GM12878 (cell line): ENCODE data around the gene LMO2. TPM values are rescaled to one million over a fixed set of nuclear protein-coding genes. Genes with fewer than 3 reads are reported as not detected.
A peak's percentile ranks its signal among the peaks of the same experiment; 100 is the strongest.

Source experiments
- ETV6 ChIP-seq, 2 experiments: fragments of 450-650 bp in 1 of 2; IDR thresholded peaks in 1 of 2; conservative IDR thresholded peaks in 1 of 2; 2 replicates each; pipeline ENCODE4 v1.6.1; 2014; ENCODE audit warnings: antibody characterized with exemption in 1 of 2, borderline replicate concordance in 1 of 2, low read depth in 1 of 2, mild to moderate bottlenecking in 1 of 2, moderate library complexity in 1 of 2
- FOXK2 ChIP-seq: fragments of 450-650 bp; IDR thresholded peaks from 2 replicates; pipeline ENCODE4 v1.6.1; 2017; ENCODE audit warnings: mild to moderate bottlenecking, moderate library complexity
- GATAD2B ChIP-seq: fragments of 450-650 bp; conservative IDR thresholded peaks from 2 replicates; pipeline ENCODE4 v1.6.1; 2017; ENCODE audit warnings: low read depth, mild to moderate bottlenecking, moderate library complexity
- JUNB ChIP-seq: IDR thresholded peaks from 2 replicates; pipeline ENCODE4 v1.6.1; 2016; ENCODE audit warnings: antibody characterized with exemption, mild to moderate bottlenecking
- MYC ChIP-seq: IDR thresholded peaks from 2 replicates; pipeline ENCODE4 v1.6.1; 2011; ENCODE audit warnings: mild to moderate bottlenecking, low read length, moderate library complexity, inconsistent platforms; ENCODE audit not compliant: insufficient read depth, insufficient replicate concordance, insufficient read length, severe bottlenecking
- NR2C1 ChIP-seq: fragments of 450-650 bp; IDR thresholded peaks from 2 replicates; pipeline ENCODE4 v1.6.1; 2017; ENCODE audit warnings: antibody characterized with exemption, mild to moderate bottlenecking, moderate library complexity
- SIX5 ChIP-seq: IDR thresholded peaks from 2 replicates; pipeline ENCODE4 v1.6.1; 2011; ENCODE audit warnings: mild to moderate bottlenecking, low read depth, low read length, moderate library complexity; ENCODE audit not compliant: severe bottlenecking
- STAT3 ChIP-seq: IDR thresholded peaks from 2 replicates; pipeline ENCODE4 v1.6.1; 2011; ENCODE audit warnings: low read depth, low read length, improper control_type of control experiment
- TBL1XR1 ChIP-seq: IDR thresholded peaks from 2 replicates; pipeline ENCODE4 v1.6.1; 2012; ENCODE audit warnings: low read depth, low read length, improper control_type of control experiment
- polyA plus RNA-seq, 11 experiments: library from polyadenylated mRNA; depleted of rRNA in 4 of 11; unstranded in 6 of 11; stranded (reverse) in 5 of 11; fragments of >200 nt; fragmentation: Nextera tagmentation in 4 of 11; fragmentation: Illumina TruSeq in 1 of 11; extraction: Ambion mirVana in 4 of 11; extraction: Trizol in 1 of 11; gene quantifications; 1 replicate in 1 of 11; 2 replicates in 10 of 11; pipeline versions ENCODE4 v1.2.1 to v1.2.3, GENCODE V29; 2011 to 2016; ENCODE audit warnings: inconsistent platforms in 2 of 11, missing spikeins in 2 of 11, low read depth in 1 of 11
- total RNA-seq, 4 experiments: library from RNA; depleted of rRNA in 3 of 4; stranded (reverse); fragments of >200 nt in 3 of 4; fragmentation: Illumina TruSeq in 1 of 4; extraction: Trizol in 1 of 4; gene quantifications; 2 replicates each; pipeline versions ENCODE4 v1.2.1 to v1.2.3, GENCODE V29; 2013 to 2021
- TF ChIP-seq, protein P1 (sequence below): IDR thresholded peaks from 2 replicates; pipeline ENCODE4 v1.6.1; 2011; ENCODE audit warnings: borderline replicate concordance, low read depth, mild to moderate bottlenecking, moderate library complexity, low read length; ENCODE audit not compliant: insufficient read depth, poor library complexity, severe bottlenecking

The LMO2 gene
- total and polyA plus RNA-seq, 10 of the 15 experiments (the other 5 are each of a cell fraction or from before 2014, with no cell fraction given): 0.29 to 1.9 (median 1.1) TPM; not detected in 1

DNA sequence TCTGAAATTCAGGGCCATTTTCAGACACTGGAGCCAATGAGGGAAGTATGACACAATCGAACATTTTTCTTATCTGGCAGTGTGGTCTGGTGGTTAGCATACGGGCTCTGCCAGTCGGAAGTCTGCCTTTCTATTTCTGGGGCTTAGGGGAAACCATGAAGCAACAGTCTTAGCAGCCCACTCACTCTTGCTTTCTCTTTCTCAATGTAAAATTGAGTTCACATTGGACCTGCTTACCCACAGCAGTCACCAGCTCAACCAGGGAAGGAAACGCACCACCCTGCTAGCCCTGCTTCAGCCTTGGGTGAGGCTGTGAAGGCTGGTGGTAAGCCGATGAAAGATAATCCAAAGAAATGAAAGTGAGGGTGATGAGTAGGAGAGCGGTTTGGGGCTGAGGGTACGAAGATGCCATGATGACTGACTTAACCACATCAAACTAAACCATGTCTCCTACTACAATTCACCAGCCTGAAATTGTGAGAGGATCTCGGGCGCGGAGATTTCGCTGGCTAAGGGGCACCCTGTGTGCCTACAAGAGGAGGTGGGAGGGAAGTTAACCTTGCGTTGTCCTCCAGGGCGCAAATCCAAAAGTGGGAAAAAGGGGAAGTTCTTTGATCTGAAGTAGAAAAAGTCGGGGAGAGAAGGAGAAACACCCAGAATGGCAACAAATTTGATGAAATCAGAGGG is 2.0 kb upstream of the LMO2 start (continued):
- TF ChIP-seq, protein P1, sequence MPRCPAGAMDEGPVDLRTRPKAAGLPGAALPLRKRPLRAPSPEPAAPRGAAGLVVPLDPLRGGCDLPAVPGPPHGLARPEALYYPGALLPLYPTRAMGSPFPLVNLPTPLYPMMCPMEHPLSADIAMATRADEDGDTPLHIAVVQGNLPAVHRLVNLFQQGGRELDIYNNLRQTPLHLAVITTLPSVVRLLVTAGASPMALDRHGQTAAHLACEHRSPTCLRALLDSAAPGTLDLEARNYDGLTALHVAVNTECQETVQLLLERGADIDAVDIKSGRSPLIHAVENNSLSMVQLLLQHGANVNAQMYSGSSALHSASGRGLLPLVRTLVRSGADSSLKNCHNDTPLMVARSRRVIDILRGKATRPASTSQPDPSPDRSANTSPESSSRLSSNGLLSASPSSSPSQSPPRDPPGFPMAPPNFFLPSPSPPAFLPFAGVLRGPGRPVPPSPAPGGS: peak; percentile 35
- TF ChIP-seq STAT3: no peak
- no peak for TF ChIP-seq FOXK2
- TF ChIP-seq TBL1XR1: peak; percentile 91
- no peak; the same call in 1 of the 2 replicates for TF ChIP-seq JUNB
- peak in 1 of 2 experiments; percentile 93; a peak in 2 of 4 replicates for TF ChIP-seq ETV6 (conservative IDR thresholded peaks at IDR 0.05 in 1 of 2, IDR thresholded peaks at IDR 0.05 in 1 of 2; ENCODE audit: borderline replicate concordance in 1 of 2, low read depth in 1 of 2)
- no peak for TF ChIP-seq NR2C1
- TF ChIP-seq GATAD2B: peak; percentile 71; the same call in 1 of the 2 replicates
- no peak for TF ChIP-seq SIX5
- TF ChIP-seq MYC: no peak
